GM18873 (cell line): Measurements from ENCODE around the gene KLHL4.
"Not testable (repeated sequence)": the region's sequence is repeated elsewhere in the genome, so short reads cannot be mapped to it uniquely, and the experiment has no call there.

Experiments
- ATAC-seq: cut with Tn5 transposase; IDR thresholded peaks from one replicate; pipeline ENCODE4 v1.9.1; 2021; ENCODE audit warnings: mild to moderate bottlenecking, moderate library complexity, moderate number of reproducible peaks; ENCODE audit not compliant: unreplicated experiment, low FRiP score

Gene KLHL4

DNA sequence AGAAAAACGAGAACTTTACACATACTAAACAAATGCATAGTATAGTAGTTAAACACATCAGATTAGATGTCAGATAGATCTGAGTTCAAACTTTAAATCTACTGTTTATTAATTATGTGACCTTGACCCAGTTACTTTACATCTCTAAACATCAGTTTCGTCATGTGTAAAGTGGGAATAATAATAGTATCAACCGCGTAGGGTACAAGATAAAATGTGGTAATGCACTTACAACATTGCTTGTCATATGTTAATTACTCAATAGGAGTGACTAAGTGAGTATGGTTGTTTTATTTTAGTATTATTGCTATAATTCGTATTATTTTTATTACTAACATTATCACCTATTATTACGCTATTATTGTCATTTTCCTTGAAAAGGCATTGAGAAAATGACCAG is 144.2 kb downstream of the KLHL4 start:
- ATAC-seq = no peak

DNA sequence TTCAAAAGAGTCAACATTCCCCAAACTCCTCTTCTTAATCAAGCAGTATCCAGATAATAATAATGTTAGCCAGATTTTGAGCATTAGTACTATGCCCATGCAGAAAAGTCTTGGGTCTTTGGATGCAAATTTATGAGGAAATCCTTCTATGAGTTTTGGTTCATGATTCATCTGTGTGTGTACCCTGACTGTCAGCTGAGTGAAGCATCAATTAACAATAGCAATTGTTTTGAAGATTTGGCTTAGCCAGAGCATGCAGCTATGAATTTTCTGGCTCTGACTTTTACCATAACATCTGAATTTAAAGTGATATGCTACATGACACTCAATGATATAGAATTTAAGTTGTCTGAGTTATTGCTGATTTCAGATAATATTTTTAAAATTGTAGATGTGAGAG is 145.8 kb downstream of the KLHL4 start:
- no peak for ATAC-seq

DNA sequence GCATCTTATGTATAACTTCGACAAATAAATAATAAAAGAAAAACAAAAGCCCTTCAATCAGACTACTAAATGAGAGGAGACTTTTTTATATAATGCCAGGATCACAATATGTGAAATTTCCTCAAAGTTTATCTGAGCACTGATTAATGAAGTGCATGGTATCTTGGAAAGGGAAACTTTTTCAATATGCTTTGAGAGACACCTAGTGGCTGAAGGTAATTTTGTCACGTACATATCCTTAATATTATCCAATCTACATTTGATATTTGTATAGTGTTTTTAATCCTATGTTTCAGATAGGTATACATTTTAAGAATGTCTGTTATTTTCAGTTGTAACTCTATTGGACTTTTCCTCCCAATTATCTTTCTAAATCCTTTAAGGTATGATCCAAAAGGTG is 146.8 kb downstream of the KLHL4 start:
- ATAC-seq = no peak

DNA sequence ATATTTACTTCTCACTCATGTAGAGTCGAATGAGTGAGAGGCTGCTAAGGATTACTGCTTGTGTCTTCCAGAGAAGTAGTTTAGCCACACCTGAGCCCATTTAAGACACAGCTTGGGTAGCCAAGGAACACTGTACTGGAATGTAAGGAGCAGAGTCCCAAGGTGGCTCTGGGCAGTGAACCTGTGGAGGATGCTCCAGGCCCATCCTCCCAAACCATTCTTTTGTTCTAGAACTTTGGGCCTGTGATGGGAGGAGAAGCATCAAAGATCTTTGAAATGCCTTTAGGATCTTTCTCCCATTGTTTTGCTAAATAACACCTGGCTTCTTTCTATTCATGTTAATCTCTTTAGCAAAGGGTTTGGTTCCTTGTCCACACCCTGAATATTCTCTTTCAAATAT is 162.2 kb downstream of the KLHL4 start:
- ATAC-seq = no peak

DNA sequence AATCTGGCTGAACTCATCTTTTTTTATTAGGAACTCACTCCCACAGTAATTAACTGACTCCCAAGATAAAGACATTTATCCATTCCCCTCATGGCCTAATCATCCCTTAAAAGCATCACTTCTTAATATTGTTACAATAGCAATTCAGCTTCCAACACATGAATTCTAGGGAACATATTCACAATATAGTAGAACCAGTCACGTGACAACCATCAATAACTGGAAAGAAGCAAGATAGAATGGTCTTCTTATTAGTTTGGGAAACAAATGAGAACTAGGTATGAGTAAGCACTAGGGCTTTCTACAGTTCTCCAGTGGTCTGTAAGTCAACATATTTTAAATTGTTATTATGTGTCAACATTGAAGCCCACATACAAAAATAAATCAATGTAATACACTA is 170.1 kb downstream of the KLHL4 start:
- no peak for ATAC-seq

DNA sequence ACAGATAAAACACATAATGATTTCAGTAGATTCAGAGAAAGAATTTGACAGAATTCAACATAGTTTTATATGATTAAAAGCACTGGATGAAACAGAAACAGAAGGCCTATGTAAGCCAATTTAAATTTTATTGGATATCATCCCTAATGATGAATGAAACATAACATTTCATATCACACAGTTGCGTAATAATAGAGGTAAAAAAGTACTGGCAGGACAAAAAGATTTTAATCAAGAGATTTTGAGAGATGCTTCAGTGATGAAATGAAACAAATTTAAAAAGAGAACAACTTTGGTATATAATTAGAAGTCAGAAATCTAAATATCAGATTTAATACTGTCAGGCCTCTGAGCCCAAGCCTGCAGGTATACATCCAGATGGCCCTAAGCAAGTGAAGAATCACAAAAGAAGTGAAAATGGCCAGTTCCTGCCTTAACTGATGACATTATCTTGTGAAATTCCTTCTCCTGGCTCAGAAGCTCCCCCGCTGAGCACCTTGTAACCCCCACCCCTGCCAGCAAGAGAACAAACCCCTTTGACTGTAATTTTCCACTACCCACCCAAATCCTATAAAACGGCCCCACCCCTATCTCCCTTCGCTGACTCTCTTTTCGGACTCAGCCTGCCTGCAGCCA is 170.6 kb downstream of the KLHL4 start:
- ATAC-seq = not testable (repeated sequence)

DNA sequence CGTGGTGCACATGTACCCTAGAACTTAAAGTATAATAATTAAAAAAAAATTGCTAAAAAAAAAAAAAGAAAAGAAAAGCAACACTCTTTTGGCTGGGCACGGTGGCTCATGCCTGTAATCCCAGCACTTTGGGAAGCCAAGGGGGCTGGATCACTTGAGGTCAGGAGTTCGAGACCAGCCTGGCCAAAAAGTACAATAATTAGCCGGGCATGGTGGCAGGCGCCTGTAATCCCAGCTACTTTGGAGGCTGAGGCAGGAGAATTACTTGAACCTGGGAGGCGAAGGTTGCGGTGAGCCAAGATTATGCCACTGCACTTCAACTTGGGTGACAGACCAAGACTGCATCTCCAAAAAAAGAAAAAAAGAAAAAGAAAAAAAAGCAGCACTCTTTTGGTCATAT is 171.6 kb downstream of the KLHL4 start:
- ATAC-seq = not testable (repeated sequence)

- ATAC-seq = no peak
These were observed 175.6 kb downstream of the KLHL4 start for GRCh38 chrX:87693204-87693603.

DNA sequence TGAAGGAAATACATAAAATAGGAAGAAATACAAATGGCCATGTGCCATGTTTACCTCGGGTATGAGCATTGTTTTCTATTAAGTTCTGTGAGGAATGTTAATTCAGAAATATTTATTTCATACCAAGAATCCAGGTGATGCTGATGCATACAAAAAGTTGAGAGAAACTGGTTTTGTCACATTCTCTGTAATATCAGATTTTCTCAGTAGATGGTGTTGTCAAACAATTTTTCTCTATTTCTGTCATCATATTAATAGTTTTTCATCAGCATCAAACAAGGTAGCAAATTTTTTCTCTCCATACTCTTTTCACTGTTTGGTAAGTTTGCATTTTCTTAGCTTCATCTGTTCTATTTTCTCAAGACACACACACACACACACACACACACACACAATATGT is 179.8 kb downstream of the KLHL4 start:
- ATAC-seq = no peak

DNA sequence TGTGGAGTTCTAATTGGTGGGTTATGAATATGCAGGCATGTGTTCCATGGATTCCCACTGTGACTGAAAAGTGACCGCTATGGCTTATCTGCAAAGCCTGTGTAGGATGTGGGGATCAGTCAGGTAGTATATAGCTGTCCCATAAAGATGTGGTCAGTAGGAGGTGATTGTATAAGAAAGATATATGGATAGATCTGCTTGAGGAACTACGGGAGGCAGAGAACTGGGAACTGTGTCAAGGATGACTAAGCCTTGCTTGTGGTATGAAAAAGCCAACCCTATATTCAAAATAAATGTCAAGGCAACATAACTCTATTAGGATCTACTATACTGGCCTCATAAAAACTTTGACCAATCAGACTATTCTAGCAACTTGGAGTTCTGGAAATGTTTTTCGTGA is 185.2 kb downstream of the KLHL4 start:
- no peak for ATAC-seq

GRCh38 chrX:87703469-87703868 is 185.9 kb downstream of the KLHL4 start:
- not testable (repeated sequence) for ATAC-seq

DNA sequence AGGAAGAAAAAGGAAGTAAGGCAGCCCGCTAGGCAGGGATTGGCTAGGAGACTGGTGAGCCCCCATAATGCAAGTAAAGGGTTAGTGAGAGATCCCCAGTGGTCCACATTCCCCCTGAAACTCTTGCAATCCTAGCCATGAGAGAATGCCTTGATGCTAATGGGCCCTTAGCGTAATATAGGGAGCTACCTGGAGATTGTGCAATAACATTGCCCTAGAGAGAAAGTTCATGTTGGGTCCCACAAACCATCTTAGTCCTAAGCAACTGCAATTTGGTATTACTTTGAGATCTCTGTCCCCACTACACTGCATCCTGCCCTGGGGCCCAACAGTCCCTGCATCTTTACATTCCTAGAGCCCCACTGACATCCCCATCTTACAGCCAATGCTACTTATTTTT is 188.5 kb downstream of the KLHL4 start:
- ATAC-seq = no peak

- ATAC-seq = no peak
These were observed 193.0 kb downstream of the KLHL4 start for GRCh38 chrX:87710580-87710979.
